Mesenchymal stem cell (in vitro differentiated cells and primary cell): ENCODE data around the gene MEF2A.

ENCODE experiments used
- DNase-seq: peaks from one replicate; pipeline ENCODE4 v3.0.0-alpha.2; 2013
- H2AFZ ChIP-seq: one replicate; pipeline ENCODE4 v1.6.1; 2013; ENCODE audit warnings: low read depth, mild to moderate bottlenecking, control low read depth, inconsistent platforms, low read length, moderate library complexity
- H2AK5ac ChIP-seq: 2 replicates; pipeline ENCODE4 v1.6.1; 2013; ENCODE audit warnings: low read length, moderate library complexity, mild to moderate bottlenecking, inconsistent platforms; ENCODE audit not compliant: severe bottlenecking
- H2BK120ac ChIP-seq: one replicate; pipeline ENCODE4 v1.6.1; 2013; ENCODE audit warnings: low read depth, mild to moderate bottlenecking, inconsistent platforms, low read length, moderate library complexity
- H2BK12ac ChIP-seq, 2 experiments: one replicate each; pipeline ENCODE4 v1.6.1; 2013; ENCODE audit warnings: inconsistent platforms in 2 of 2, low read length in 2 of 2, mild to moderate bottlenecking in 2 of 2, moderate library complexity in 2 of 2, control low read depth in 1 of 2
- H2BK15ac ChIP-seq: one replicate; pipeline ENCODE4 v1.6.1; 2013; ENCODE audit warnings: mild to moderate bottlenecking, low read depth, inconsistent platforms; ENCODE audit not compliant: poor library complexity, severe bottlenecking
- H2BK5ac ChIP-seq: 2 replicates; pipeline ENCODE4 v1.6.1; 2013; ENCODE audit warnings: low read depth, mild to moderate bottlenecking, low read length, control low read depth, inconsistent platforms; ENCODE audit not compliant: poor library complexity, severe bottlenecking
- H3K14ac ChIP-seq, 2 experiments: one replicate each; pipeline ENCODE4 v1.6.1; 2013; ENCODE audit warnings: inconsistent platforms in 2 of 2, low read length in 2 of 2, control low read depth in 1 of 2, mild to moderate bottlenecking in 1 of 2, moderate library complexity in 1 of 2
- H3K18ac ChIP-seq, 2 experiments: one replicate each; pipeline ENCODE4 v1.6.1; 2013; ENCODE audit warnings: inconsistent platforms in 2 of 2, low read length in 2 of 2, control low read depth in 1 of 2, low read depth in 1 of 2, mild to moderate bottlenecking in 1 of 2
- H3K23ac ChIP-seq, 2 experiments: one replicate each; pipeline ENCODE4 v1.6.1; 2013; ENCODE audit warnings: inconsistent platforms in 2 of 2, low read length in 2 of 2, mild to moderate bottlenecking in 2 of 2, moderate library complexity in 2 of 2, control low read depth in 1 of 2
- H3K27ac ChIP-seq: 2 replicates; pipeline ENCODE4 v1.5.1; 2013; ENCODE audit warnings: mild to moderate bottlenecking, moderate library complexity, low read length, control low read depth, inconsistent platforms; ENCODE audit not compliant: poor library complexity, severe bottlenecking
- H3K27me3 ChIP-seq, 2 experiments: 2 replicates each; pipeline versions ENCODE4 v1.6.1 to v1.7.0; 2013; ENCODE audit warnings: low read length in 2 of 2, mild to moderate bottlenecking in 2 of 2, moderate library complexity in 2 of 2, control low read depth in 1 of 2, inconsistent platforms in 1 of 2; ENCODE audit not compliant: control insufficient read depth in 1 of 2, insufficient read depth in 1 of 2
- H3K36me3 ChIP-seq, 2 experiments: 2 replicates each; pipeline versions ENCODE4 v1.6.1 to v1.7.0; 2013; ENCODE audit warnings: low read length in 2 of 2, control low read depth in 1 of 2, inconsistent platforms in 1 of 2, low read depth in 1 of 2, mild to moderate bottlenecking in 1 of 2; ENCODE audit not compliant: insufficient read depth in 2 of 2, control insufficient read depth in 1 of 2
- H3K4ac ChIP-seq, 2 experiments: one replicate each; pipeline ENCODE4 v1.6.1; 2013; ENCODE audit warnings: inconsistent platforms in 2 of 2, low read length in 2 of 2, mild to moderate bottlenecking in 2 of 2, moderate library complexity in 2 of 2, control low read depth in 1 of 2, low read depth in 1 of 2
- H3K4me1 ChIP-seq: 2 replicates; pipeline ENCODE4 v1.6.1; 2013; ENCODE audit warnings: low read depth, low read length, control low read depth; ENCODE audit not compliant: control insufficient read depth, insufficient read depth
- H3K4me2 ChIP-seq: 2 replicates; pipeline ENCODE4 v1.6.1; 2013; ENCODE audit warnings: low read length, mild to moderate bottlenecking, inconsistent platforms; ENCODE audit not compliant: poor library complexity, severe bottlenecking
- H3K4me3 ChIP-seq, 2 experiments: 2 replicates each; pipeline versions ENCODE4 v1.5.1 to v1.7.0; 2013; ENCODE audit warnings: low read length in 2 of 2, mild to moderate bottlenecking in 2 of 2, control low read depth in 1 of 2, low read depth in 1 of 2; ENCODE audit not compliant: insufficient read depth in 1 of 2
- H3K79me1 ChIP-seq: replicated peaks from 2 replicates; pipeline ENCODE4 v1.6.1; 2013; ENCODE audit warnings: mild to moderate bottlenecking, control low read depth, low read length, inconsistent platforms; ENCODE audit not compliant: poor library complexity, severe bottlenecking
- H3K9ac ChIP-seq: 2 replicates; pipeline ENCODE4 v1.7.0; 2013; ENCODE audit warnings: mild to moderate bottlenecking, low read length, moderate library complexity
- H3K9me3 ChIP-seq: 2 replicates; pipeline ENCODE4 v1.7.0; 2013; ENCODE audit warnings: mild to moderate bottlenecking, low read length; ENCODE audit not compliant: control insufficient read depth
- H4K8ac ChIP-seq: one replicate; pipeline ENCODE4 v1.6.1; 2013; ENCODE audit warnings: inconsistent platforms, mild to moderate bottlenecking, low read length, moderate library complexity
- H4K91ac ChIP-seq: one replicate; pipeline ENCODE4 v1.6.1; 2013; ENCODE audit warnings: mild to moderate bottlenecking, low read length, inconsistent platforms
- WGBS: methylation state at CpG from one replicate; pipeline ENCODE4 v1.1.7; 2013; ENCODE audit warnings: mixed read lengths; 5-methylcytosine and 5-hydroxymethylcytosine counted together

The MEF2A gene

DNA sequence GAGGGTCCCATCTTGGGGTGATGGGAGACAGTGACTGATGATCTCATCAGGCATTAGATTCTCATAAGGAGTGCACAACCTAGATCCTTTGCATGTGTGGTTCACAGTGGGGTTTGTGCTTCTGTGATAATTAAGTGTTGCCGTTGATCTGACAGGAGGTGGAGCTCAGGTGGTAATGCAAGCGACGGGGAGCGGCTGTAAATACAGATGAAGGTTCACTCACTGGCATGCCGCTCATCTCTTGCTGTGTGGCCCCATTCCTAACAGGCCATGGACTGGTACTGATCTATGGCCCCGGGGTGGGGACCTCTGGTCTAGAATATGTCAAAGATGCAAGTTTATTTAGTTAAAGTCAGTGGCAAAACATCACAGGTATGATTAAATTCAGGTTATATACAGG, 8.7 kb downstream of the MEF2A start:
- no peak overlapping the region for H3K9ac ChIP-seq
- no peak for DNase-seq
- no peak overlapping the region for H3K4ac ChIP-seq
- no peaks in the 10 kb centered on the region for H3K27me3 ChIP-seq
- no peak overlapping the region for H2AK5ac ChIP-seq
- H2BK5ac ChIP-seq: no peak overlapping the region
- no peak overlapping the region for H2BK12ac ChIP-seq
- no peak overlapping the region for H2BK15ac ChIP-seq
- WGBS: 92% methylated on average over 6 of the region's 6 CpGs
- no peak overlapping the region for H2AFZ ChIP-seq
- no peak overlapping the region for H3K27ac ChIP-seq
- H3K79me1 ChIP-seq: peaks cover 5% of the 10 kb centered on the region
- H3K14ac ChIP-seq: no peak overlapping the region
- H3K9me3 ChIP-seq: no peaks in the 10 kb centered on the region
- H4K8ac ChIP-seq: no peak overlapping the region
- peaks cover 2% of the 10 kb centered on the region for H3K4me1 ChIP-seq
- H3K4me3 ChIP-seq: no peak overlapping the region
- H4K91ac ChIP-seq: no peak overlapping the region
- no peak overlapping the region for H3K23ac ChIP-seq
- no peak overlapping the region for H2BK120ac ChIP-seq
- no peak overlapping the region for H3K18ac ChIP-seq
- peaks cover 0 to 3% of the 10 kb centered on the region in 2 experiments for H3K36me3 ChIP-seq
- H3K4me2 ChIP-seq: no peak overlapping the region

DNA sequence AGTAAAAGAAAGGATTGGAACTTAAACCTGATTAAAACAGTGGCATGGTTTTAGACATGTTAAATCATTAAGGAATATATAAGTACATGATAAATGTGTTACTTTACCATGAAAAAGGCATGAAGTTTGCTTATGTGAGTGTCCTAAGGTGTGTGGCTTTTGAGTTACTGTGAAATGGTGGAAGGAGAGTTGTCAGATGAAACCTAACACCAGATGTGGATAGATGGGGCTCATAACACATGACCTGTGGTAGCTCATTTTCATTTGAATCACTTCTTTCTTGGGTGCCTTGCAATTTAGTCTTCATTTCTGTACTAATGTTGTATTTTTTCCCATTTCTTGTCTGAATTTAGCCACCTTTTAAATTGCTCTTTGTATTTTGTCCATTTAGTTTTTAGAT, 13.0 kb downstream of the MEF2A start:
- no peak overlapping the region for H3K18ac ChIP-seq
- no peak overlapping the region for H2BK15ac ChIP-seq
- no peak overlapping the region for H2AFZ ChIP-seq
- H3K23ac ChIP-seq: no peak overlapping the region
- no peak overlapping the region for H4K8ac ChIP-seq
- peak overlapping the region; percentile 25 for H3K9ac ChIP-seq
- no peak overlapping the region for H2BK5ac ChIP-seq
- no peak overlapping the region for H3K4ac ChIP-seq
- no peak overlapping the region for H4K91ac ChIP-seq
- H3K27me3 ChIP-seq: no peaks in the 10 kb centered on the region
- H2BK12ac ChIP-seq: no peak overlapping the region
- peaks cover 2 to 3% of the 10 kb centered on the region in 2 experiments for H3K36me3 ChIP-seq
- H2BK120ac ChIP-seq: no peak overlapping the region
- peaks cover 2% of the 10 kb centered on the region for H3K4me1 ChIP-seq
- no peak overlapping the region for H3K14ac ChIP-seq
- H3K4me2 ChIP-seq: no peak overlapping the region
- H3K79me1 ChIP-seq: peaks cover 7% of the 10 kb centered on the region
- no peaks in the 10 kb centered on the region for H3K9me3 ChIP-seq
- H3K27ac ChIP-seq: no peak overlapping the region
- no peak overlapping the region for H2AK5ac ChIP-seq
- H3K4me3 ChIP-seq: no peak overlapping the region
- no peak for DNase-seq

DNA sequence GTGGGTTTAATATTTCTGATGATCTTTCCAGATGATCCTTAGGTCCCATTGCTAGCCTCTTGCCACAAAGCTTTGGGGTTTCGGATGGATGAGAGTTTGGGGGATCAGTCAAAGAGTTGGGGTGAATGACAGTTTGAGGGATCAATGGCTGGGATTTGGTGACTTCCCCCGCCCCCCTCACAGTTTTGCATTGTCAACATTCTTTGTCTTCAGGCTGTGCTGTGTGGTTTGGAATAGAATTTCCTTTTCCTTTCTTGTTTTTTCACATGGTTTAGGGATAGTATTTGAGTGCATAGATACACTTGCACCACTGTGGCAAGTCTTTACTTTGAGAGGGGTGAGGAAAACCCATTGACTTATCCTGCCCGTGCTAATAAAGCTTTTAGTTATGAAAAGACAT, 14.3 kb downstream of the MEF2A start:
- H3K4me2 ChIP-seq: no peak overlapping the region
- peaks cover 0 to 15% of the 10 kb centered on the region in 2 experiments for H3K36me3 ChIP-seq
- no peak overlapping the region for H2AK5ac ChIP-seq
- H2BK120ac ChIP-seq: no peak overlapping the region
- no peak overlapping the region for H3K9ac ChIP-seq
- no peak overlapping the region for H3K4ac ChIP-seq
- H3K14ac ChIP-seq: no peak overlapping the region
- H3K79me1 ChIP-seq: peaks cover 7% of the 10 kb centered on the region
- no peak overlapping the region for H3K27ac ChIP-seq
- no peak overlapping the region for H2BK15ac ChIP-seq
- no peak for DNase-seq
- no peak overlapping the region for H3K18ac ChIP-seq
- 89% methylated on average over 2 of the region's 3 CpGs for WGBS
- no peaks in the 10 kb centered on the region for H3K27me3 ChIP-seq
- no peak overlapping the region for H2AFZ ChIP-seq
- H4K91ac ChIP-seq: no peak overlapping the region
- H2BK5ac ChIP-seq: no peak overlapping the region
- H3K4me1 ChIP-seq: no peaks in the 10 kb centered on the region
- H3K4me3 ChIP-seq: no peak overlapping the region
- H3K23ac ChIP-seq: no peak overlapping the region
- no peaks in the 10 kb centered on the region for H3K9me3 ChIP-seq
- H4K8ac ChIP-seq: no peak overlapping the region
- H2BK12ac ChIP-seq: no peak overlapping the region

DNA sequence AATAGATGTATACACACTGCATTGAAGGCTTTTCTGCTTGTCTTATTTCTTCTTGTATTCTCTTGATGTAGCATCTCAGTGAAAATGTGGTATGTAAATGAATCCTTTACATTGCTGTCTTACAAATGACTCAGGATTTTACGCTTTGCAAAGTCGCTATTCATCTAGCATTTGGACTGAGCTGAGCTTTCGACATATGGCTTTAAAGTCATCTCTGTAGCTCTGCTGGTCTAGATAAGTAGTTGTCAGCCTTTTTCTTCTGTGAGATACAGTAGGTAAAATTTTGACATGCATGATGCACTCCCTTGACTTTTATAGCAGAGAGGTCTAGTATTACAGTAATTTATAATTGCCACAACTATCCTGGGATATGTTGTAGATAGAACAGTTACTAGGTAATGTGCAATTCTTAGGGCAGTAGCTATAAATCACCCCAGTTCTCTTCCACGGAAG, 16.8 kb downstream of the MEF2A start:
- no peak overlapping the region for H2BK120ac ChIP-seq
- H3K27me3 ChIP-seq: no peaks in the 10 kb centered on the region
- no peak overlapping the region for H2BK5ac ChIP-seq
- H3K18ac ChIP-seq: no peak overlapping the region
- no peak overlapping the region for H3K4me3 ChIP-seq
- H2AFZ ChIP-seq: no peak overlapping the region
- H3K4me2 ChIP-seq: no peak overlapping the region
- DNase-seq: peak; percentile 22
- no peak overlapping the region for H4K8ac ChIP-seq
- WGBS: 84% methylated on average over 3 of the region's 4 CpGs
- H3K4ac ChIP-seq: no peak overlapping the region
- peaks cover 0 to 22% of the 10 kb centered on the region in 2 experiments for H3K36me3 ChIP-seq
- peaks cover 14% of the 10 kb centered on the region for H3K9me3 ChIP-seq
- no peak overlapping the region for H3K27ac ChIP-seq
- H3K23ac ChIP-seq: no peak overlapping the region
- H3K14ac ChIP-seq: no peak overlapping the region
- H3K9ac ChIP-seq: no peak overlapping the region
- H4K91ac ChIP-seq: no peak overlapping the region
- H2BK15ac ChIP-seq: no peak overlapping the region
- no peak overlapping the region for H2BK12ac ChIP-seq
- H2AK5ac ChIP-seq: no peak overlapping the region
- H3K4me1 ChIP-seq: no peaks in the 10 kb centered on the region
- peaks cover 7% of the 10 kb centered on the region for H3K79me1 ChIP-seq
